ENCODE results near the gene DCST1. TPM values are rescaled to one million over a fixed set of nuclear protein-coding genes. Genes with fewer than 3 reads are reported as not detected.

The DCST1 gene
- total RNA-seq, 1 donor from 2014 or later = not detected

DNA sequence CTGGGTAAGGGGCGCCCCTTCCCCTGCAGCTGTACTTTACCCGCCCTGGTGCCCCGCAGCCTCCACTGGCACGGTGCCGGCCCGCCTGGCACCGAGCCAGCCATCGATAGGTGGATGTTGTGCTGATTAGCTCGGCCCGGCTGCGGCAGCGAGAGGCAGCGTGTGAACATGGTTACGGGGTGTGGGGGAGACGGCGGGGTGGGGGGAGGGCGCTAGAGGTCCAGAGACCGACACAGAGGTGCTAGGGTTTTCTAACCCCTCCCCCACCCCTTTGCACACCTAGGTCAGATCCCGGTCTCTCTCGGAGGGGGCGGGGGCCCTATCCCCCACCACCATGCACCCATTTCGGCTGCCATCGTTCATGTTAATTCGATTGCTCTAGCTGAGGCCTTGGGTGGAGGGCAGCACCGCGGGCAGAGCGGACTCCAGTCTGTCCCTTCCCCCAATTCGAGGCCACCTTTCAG lies 36.6 kb downstream of the DCST1 start:
- Mint-ChIP-seq H3K9me3 (ENCODE audit: low read depth) (no peaks in the 10 kb centered on the region), H3K27me3 (peaks cover 16% of the 10 kb centered on the region), H3K4me3 (ENCODE audit: low read depth) (peak overlapping the region; percentile 42), H3K36me3 (ENCODE audit: insufficient read depth) (peaks cover 12% of the 10 kb centered on the region), H3K4me1 (ENCODE audit: low read depth) (peaks cover 18% of the 10 kb centered on the region), H3K27ac (no peak overlapping the region)
- TF ChIP-seq, protein P1, sequence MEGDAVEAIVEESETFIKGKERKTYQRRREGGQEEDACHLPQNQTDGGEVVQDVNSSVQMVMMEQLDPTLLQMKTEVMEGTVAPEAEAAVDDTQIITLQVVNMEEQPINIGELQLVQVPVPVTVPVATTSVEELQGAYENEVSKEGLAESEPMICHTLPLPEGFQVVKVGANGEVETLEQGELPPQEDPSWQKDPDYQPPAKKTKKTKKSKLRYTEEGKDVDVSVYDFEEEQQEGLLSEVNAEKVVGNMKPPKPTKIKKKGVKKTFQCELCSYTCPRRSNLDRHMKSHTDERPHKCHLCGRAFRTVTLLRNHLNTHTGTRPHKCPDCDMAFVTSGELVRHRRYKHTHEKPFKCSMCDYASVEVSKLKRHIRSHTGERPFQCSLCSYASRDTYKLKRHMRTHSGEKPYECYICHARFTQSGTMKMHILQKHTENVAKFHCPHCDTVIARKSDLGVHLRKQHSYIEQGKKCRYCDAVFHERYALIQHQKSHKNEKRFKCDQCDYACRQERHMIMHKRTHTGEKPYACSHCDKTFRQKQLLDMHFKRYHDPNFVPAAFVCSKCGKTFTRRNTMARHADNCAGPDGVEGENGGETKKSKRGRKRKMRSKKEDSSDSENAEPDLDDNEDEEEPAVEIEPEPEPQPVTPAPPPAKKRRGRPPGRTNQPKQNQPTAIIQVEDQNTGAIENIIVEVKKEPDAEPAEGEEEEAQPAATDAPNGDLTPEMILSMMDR (IDR thresholded peaks at IDR 0.05; ENCODE audit: unreplicated experiment) = no peak
- DNase-seq (ENCODE audit: low spot score, unreplicated experiment) = no peak

DNA sequence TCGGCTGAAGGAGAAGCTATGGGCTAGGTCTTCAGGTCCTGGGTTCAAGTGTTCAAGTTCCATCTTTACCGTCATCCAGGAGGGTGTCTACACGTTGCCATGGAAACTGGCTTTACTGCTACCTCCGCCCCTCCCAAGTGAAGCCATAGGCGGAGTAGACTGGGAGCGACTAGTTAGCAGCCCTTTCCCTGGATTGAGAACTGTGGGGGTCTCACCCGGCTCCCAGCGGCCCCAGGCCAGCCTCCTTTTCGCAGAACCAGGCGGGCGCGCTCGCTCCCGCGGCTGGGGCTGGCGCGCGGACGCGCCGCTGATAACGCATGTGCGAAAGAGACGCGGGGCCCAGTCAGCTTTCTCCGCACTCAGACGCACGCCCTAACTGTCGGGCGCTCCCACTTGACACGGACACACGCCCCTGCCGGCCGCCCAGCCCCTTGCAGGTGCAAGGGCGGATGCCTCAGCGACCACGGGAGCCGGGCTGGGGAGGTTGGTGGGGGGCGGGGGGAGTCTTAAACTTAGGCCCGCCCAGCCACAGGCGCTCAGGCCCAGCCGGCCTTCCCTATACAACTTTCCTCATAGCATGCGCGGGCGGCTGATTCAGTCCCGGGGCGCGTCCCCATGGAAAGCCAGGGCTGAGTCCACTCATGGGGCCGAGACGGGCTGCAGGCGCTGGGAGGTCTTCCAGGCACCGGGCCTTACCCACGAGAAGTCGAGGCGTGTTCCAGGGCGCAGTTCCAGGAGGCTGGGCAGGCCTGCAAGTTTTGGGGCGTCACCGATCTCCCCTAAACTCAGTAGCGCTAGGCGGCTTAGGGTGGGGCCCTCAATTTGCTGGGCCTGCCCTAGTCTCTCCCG lies 37.3 kb downstream of the DCST1 start:
- peaks cover 12% of the 10 kb centered on the region for H3K36me3 Mint-ChIP-seq (ENCODE audit: insufficient read depth)

DNA sequence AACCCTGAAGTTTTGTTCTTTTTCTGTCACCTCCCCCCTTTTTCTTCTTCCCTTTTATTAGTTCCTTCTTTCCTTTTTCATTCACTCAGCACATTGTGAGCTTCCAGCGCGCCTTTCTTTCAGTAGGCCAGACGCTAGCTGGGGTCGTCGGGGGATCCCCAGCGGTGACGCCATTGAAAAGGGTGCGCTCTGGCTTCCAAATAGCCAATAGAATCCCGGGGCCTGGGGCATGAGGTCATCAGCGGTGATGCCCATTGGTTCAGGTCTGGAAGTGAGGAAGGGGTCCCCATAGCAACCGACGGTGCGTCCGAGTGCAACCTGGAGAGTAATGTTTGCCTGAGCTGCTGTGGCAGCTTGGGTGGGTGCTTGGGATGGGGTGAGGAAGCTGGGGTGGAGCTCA lies 38.1 kb downstream of the DCST1 start:
- H3K4me1 Mint-ChIP-seq (ENCODE audit: low read depth) = peaks cover 12% of the 10 kb centered on the region
- H3K4me3 Mint-ChIP-seq (ENCODE audit: low read depth) = peak overlapping the region; percentile 66

More for the DNA sequence above, 37.3 kb downstream of the DCST1 start:
- Mint-ChIP-seq H3K9me3 (ENCODE audit: low read depth) (no peaks in the 10 kb centered on the region), H3K4me3 (ENCODE audit: low read depth) (peak overlapping the region; percentile 66), H3K4me1 (ENCODE audit: low read depth) (peaks cover 17% of the 10 kb centered on the region), H3K27me3 (peaks cover 16% of the 10 kb centered on the region), H3K27ac (peak overlapping the region; percentile 94)
- DNase-seq (ENCODE audit: low spot score, unreplicated experiment) = peak; percentile 82
- TF ChIP-seq, protein P1 (IDR thresholded peaks at IDR 0.05; ENCODE audit: unreplicated experiment) = peak; percentile 72

DNA sequence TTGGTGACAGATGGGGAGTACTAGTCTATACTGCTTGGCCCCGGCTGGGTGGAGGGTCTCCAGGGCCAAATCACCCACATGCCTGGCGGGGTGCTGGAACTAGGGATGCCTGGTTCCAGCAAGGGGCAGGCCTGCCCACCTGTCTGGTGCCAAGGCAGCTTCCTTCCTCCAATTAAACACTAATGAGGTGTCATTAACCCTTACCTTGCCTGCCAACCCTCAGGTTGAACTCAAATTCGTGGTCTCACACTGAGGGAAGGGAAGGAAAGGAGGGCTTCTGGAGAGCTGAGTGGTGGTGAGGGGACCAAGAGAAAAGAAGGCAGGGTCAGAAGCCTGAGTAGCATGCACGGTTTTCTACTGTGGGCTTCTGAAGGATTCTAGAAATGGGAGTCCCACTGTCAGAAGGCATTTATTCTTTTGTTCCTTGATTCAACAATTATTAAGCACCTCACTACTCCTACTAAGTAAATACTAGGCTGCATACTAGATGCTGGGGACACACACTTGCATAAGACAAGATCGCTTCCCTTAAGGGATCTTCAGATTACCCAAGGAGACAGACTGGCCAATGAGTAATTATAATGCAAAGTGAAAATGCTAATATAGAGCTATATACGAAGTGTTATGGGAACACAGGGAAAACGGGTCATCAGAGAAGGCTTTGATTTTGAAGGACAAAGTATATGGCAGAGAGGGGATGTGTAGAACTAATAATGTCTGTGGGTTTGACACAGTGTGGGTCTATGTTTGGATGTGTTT lies 39.1 kb downstream of the DCST1 start:
- Mint-ChIP-seq H3K4me3 (ENCODE audit: low read depth) (no peak overlapping the region), H3K27ac (no peak overlapping the region), H3K4me1 (ENCODE audit: low read depth) (peaks cover 16% of the 10 kb centered on the region), H3K9me3 (ENCODE audit: low read depth) (no peaks in the 10 kb centered on the region), H3K36me3 (ENCODE audit: insufficient read depth) (peaks cover 7% of the 10 kb centered on the region), H3K27me3 (peaks cover 16% of the 10 kb centered on the region)
- TF ChIP-seq, protein P1 (IDR thresholded peaks at IDR 0.05; ENCODE audit: unreplicated experiment) = no peak
- no peak for DNase-seq (ENCODE audit: low spot score, unreplicated experiment)

More for the DNA sequence above, 38.1 kb downstream of the DCST1 start:
- Mint-ChIP-seq H3K36me3 (ENCODE audit: insufficient read depth) (peaks cover 11% of the 10 kb centered on the region), H3K9me3 (ENCODE audit: low read depth) (no peaks in the 10 kb centered on the region), H3K27me3 (peaks cover 16% of the 10 kb centered on the region), H3K27ac (peak overlapping the region; percentile 94)
- TF ChIP-seq, protein P1 (IDR thresholded peaks at IDR 0.05; ENCODE audit: unreplicated experiment) = no peak
- no peak for DNase-seq (ENCODE audit: low spot score, unreplicated experiment)
